ENCODE results near the gene LIN54.

DNA sequence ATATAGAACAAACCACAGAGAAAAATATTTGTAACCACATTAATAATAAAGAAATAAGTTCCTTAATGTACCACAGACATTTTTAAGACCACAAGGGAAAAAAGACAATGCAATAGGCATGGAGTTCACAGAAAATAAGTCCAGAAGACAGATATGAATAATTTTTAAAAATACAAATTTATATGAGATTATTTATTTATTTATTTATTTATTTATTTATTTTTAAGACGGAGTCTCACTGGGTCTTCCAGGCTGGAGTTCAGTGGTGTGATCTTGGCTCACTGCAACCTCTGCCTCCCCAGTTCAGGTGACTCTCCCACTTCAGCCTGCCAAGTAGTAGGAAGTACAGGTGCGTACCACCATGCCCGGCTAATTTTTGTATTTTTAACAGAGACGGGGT, 56.4 kb downstream of the LIN54 start:
- TF ChIP-seq MAFK (IDR thresholded peaks at IDR 0.05; ENCODE audit: partially characterized antibody) (no peak), CEBPB (IDR thresholded peaks at IDR 0.05) (no peak), CBX2 (IDR thresholded peaks at IDR 0.05; ENCODE audit: borderline replicate concordance, low read depth) (no peak)
- TF ChIP-seq, protein P1, sequence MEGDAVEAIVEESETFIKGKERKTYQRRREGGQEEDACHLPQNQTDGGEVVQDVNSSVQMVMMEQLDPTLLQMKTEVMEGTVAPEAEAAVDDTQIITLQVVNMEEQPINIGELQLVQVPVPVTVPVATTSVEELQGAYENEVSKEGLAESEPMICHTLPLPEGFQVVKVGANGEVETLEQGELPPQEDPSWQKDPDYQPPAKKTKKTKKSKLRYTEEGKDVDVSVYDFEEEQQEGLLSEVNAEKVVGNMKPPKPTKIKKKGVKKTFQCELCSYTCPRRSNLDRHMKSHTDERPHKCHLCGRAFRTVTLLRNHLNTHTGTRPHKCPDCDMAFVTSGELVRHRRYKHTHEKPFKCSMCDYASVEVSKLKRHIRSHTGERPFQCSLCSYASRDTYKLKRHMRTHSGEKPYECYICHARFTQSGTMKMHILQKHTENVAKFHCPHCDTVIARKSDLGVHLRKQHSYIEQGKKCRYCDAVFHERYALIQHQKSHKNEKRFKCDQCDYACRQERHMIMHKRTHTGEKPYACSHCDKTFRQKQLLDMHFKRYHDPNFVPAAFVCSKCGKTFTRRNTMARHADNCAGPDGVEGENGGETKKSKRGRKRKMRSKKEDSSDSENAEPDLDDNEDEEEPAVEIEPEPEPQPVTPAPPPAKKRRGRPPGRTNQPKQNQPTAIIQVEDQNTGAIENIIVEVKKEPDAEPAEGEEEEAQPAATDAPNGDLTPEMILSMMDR (IDR thresholded peaks at IDR 0.05), result no peak
- TF ChIP-seq, protein P2, sequence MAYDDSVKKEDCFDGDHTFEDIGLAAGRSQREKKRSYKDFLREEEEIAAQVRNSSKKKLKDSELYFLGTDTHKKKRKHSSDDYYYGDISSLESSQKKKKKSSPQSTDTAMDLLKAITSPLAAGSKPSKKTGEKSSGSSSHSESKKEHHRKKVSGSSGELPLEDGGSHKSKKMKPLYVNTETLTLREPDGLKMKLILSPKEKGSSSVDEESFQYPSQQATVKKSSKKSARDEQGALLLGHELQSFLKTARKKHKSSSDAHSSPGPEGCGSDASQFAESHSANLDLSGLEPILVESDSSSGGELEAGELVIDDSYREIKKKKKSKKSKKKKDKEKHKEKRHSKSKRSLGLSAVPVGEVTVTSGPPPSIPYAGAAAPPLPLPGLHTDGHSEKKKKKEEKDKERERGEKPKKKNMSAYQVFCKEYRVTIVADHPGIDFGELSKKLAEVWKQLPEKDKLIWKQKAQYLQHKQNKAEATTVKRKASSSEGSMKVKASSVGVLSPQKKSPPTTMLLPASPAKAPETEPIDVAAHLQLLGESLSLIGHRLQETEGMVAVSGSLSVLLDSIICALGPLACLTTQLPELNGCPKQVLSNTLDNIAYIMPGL (CRISPR knock-in tag; IDR thresholded peaks at IDR 0.05; ENCODE audit: borderline replicate concordance), result no peak
